VCaP (cell line): Measurements from ENCODE around the gene FRMD6.

ENCODE experiments used
- H3K27ac ChIP-seq: fragments of 450-650 bp; 2 replicates; pipeline ENCODE4 v1.5.1; 2017
- CTCF ChIP-seq: fragments of 450-650 bp; conservative IDR thresholded peaks from 2 replicates; pipeline ENCODE4 v1.5.1; 2017; ENCODE audit warnings: mild to moderate bottlenecking, moderate library complexity

The FRMD6 gene

GRCh38 chr14:51609955-51610283, 41.8 kb upstream of the FRMD6 start:
- TF ChIP-seq CTCF, result no peak
- H3K27ac ChIP-seq, result no peak overlapping the region

GRCh38 chr14:51610771-51611170, 40.9 kb upstream of the FRMD6 start:
- H3K27ac ChIP-seq, result no peak overlapping the region
- no peak for TF ChIP-seq CTCF

- no peak overlapping the region for H3K27ac ChIP-seq
- TF ChIP-seq CTCF, result no peak
Measured at GRCh38 chr14:51612449-51612848, 39.3 kb upstream of the FRMD6 start.

GRCh38 chr14:51613416-51613815, 38.3 kb upstream of the FRMD6 start:
- no peak overlapping the region for H3K27ac ChIP-seq
- no peak for TF ChIP-seq CTCF

GRCh38 chr14:51614707-51615106, 37.0 kb upstream of the FRMD6 start:
- no peak for TF ChIP-seq CTCF
- no peak overlapping the region for H3K27ac ChIP-seq

GRCh38 chr14:51616256-51616655, 35.5 kb upstream of the FRMD6 start:
- no peak overlapping the region for H3K27ac ChIP-seq

GRCh38 chr14:51616724-51617409, 34.8 kb upstream of the FRMD6 start:
- no peak for TF ChIP-seq CTCF
- H3K27ac ChIP-seq, result no peak overlapping the region

More at GRCh38 chr14:51616256-51616655, 35.5 kb upstream of the FRMD6 start:
- no peak for TF ChIP-seq CTCF
